GM12878 (cell line): ENCODE data around the gene GALNT16. TPM values are rescaled to one million over a fixed set of nuclear protein-coding genes. Genes with fewer than 3 reads are reported as not detected.

Experiments
- ASH2L ChIP-seq: fragments of 300-600, 200-600 bp; sonication (generic); IDR thresholded peaks from 2 replicates; pipeline ENCODE4 v1.6.1; 2017; ENCODE audit warnings: low read depth, mild to moderate bottlenecking, borderline replicate concordance
- CBFB ChIP-seq: IDR thresholded peaks from 2 replicates; pipeline ENCODE4 v1.6.1; 2016; ENCODE audit warnings: antibody characterized with exemption, low read depth
- EP300 ChIP-seq, 2 experiments: fragments of 150-350 bp in 1 of 2; IDR thresholded peaks; 2 replicates each; pipeline ENCODE4 v1.6.1; 2011 to 2012; ENCODE audit warnings: low read depth in 2 of 2, low read length in 2 of 2, borderline replicate concordance in 1 of 2, improper control_type of control experiment in 1 of 2, inconsistent platforms in 1 of 2; ENCODE audit not compliant: control insufficient read depth in 1 of 2
- MEF2A ChIP-seq: IDR thresholded peaks from 2 replicates; pipeline ENCODE4 v1.6.1; 2011; ENCODE audit warnings: low read depth, mild to moderate bottlenecking, low read length, moderate library complexity; ENCODE audit not compliant: insufficient read depth
- SIN3A ChIP-seq: IDR thresholded peaks from 2 replicates; pipeline ENCODE4 v1.6.1; 2012; ENCODE audit warnings: low read depth, low read length, improper control_type of control experiment
- SMC3 ChIP-seq: IDR thresholded peaks from 2 replicates; pipeline ENCODE4 v1.6.1; 2011; ENCODE audit warnings: low read length, improper control_type of control experiment, borderline replicate concordance
- polyA plus RNA-seq, 11 experiments: library from polyadenylated mRNA; depleted of rRNA in 4 of 11; unstranded in 6 of 11; stranded (reverse) in 5 of 11; fragments of >200 nt; fragmentation: Nextera tagmentation in 4 of 11; fragmentation: Illumina TruSeq in 1 of 11; extraction: Ambion mirVana in 4 of 11; extraction: Trizol in 1 of 11; gene quantifications; 1 replicate in 1 of 11; 2 replicates in 10 of 11; pipeline versions ENCODE4 v1.2.1 to v1.2.3, GENCODE V29; 2011 to 2016; ENCODE audit warnings: inconsistent platforms in 2 of 11, missing spikeins in 2 of 11, low read depth in 1 of 11
- total RNA-seq, 4 experiments: library from RNA; depleted of rRNA in 3 of 4; stranded (reverse); fragments of >200 nt in 3 of 4; fragmentation: Illumina TruSeq in 1 of 4; extraction: Trizol in 1 of 4; gene quantifications; 2 replicates each; pipeline versions ENCODE4 v1.2.1 to v1.2.3, GENCODE V29; 2013 to 2021
- TF ChIP-seq, protein P1 (sequence below): fragments of 450-650 bp; formaldehyde crosslinking; IDR thresholded peaks from 2 replicates; pipeline ENCODE4 v1.4.0; 2020; ENCODE audit warnings: mild to moderate bottlenecking, moderate library complexity
- TF ChIP-seq, protein P2 (sequence below): fragments of 450-650 bp; IDR thresholded peaks from 2 replicates; pipeline ENCODE4 v1.6.1; 2016; ENCODE audit warnings: mild to moderate bottlenecking
- TF ChIP-seq, protein P3 (sequence below): IDR thresholded peaks from 2 replicates; pipeline ENCODE4 v1.6.1; 2011; ENCODE audit warnings: mild to moderate bottlenecking, low read depth, low read length, moderate library complexity; ENCODE audit not compliant: insufficient replicate concordance
- TF ChIP-seq, protein P4 (sequence below): fragments of 450-650 bp; IDR thresholded peaks from 2 replicates; pipeline ENCODE4 v1.6.1; 2016; ENCODE audit warnings: mild to moderate bottlenecking, moderate library complexity, borderline replicate concordance
- TF ChIP-seq, protein P5 (sequence below): IDR thresholded peaks from 2 replicates; pipeline ENCODE4 v1.6.1; 2012; ENCODE audit warnings: improper control_type of control experiment, low read depth, low read length; ENCODE audit not compliant: insufficient replicate concordance

Gene GALNT16
- total and polyA plus RNA-seq, 10 of the 15 experiments (the other 5 are each of a cell fraction or from before 2014, with no cell fraction given): under 0.01 to 0.08 (median 0.03) TPM; not detected in 3

DNA sequence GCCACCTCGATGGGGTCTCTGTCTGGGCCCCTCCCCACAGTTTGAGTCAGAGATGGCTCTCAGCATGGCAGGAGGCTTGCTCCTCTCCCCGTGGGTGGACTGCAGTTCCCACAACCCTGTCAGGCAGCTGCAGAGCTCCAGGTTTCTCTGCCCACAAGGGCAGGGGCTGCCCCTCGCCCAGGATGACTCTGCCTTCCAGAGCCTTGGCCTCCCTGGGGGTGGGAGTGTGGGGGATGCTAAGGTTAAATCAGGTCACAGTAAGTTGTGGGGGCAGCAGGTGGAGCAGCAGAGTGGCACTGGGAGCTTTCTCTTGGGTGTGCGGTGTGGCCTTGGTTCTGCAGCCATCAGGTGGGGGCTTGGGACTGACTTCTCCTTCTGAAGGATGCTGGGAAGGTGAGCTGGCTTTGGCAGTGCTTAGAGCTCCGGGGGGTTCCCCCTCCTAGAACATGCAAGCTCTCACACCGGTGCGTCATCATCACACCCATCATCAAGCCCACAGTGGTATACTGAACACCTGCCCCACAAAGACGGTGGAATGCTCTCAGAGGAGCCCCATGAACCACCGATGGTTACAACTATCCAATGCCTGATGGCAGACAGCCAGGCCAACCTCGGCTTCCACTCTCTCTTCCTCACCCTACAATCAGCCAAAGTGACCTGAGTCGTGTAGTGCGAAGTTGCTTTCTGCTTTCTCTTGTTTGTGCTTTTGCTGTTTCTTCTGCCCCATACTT, 98.4 kb downstream of the GALNT16 start (continued):
- TF ChIP-seq, protein P1, sequence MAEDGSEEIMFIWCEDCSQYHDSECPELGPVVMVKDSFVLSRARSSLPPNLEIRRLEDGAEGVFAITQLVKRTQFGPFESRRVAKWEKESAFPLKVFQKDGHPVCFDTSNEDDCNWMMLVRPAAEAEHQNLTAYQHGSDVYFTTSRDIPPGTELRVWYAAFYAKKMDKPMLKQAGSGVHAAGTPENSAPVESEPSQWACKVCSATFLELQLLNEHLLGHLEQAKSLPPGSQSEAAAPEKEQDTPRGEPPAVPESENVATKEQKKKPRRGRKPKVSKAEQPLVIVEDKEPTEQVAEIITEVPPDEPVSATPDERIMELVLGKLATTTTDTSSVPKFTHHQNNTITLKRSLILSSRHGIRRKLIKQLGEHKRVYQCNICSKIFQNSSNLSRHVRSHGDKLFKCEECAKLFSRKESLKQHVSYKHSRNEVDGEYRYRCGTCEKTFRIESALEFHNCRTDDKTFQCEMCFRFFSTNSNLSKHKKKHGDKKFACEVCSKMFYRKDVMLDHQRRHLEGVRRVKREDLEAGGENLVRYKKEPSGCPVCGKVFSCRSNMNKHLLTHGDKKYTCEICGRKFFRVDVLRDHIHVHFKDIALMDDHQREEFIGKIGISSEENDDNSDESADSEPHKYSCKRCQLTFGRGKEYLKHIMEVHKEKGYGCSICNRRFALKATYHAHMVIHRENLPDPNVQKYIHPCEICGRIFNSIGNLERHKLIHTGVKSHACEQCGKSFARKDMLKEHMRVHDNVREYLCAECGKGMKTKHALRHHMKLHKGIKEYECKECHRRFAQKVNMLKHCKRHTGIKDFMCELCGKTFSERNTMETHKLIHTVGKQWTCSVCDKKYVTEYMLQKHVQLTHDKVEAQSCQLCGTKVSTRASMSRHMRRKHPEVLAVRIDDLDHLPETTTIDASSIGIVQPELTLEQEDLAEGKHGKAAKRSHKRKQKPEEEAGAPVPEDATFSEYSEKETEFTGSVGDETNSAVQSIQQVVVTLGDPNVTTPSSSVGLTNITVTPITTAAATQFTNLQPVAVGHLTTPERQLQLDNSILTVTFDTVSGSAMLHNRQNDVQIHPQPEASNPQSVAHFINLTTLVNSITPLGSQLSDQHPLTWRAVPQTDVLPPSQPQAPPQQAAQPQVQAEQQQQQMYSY (CRISPR knock-in tag): no peak
- TF ChIP-seq CBFB (no peak), SIN3A (no peak), MEF2A (no peak), SMC3 (no peak), EP300 (IDR thresholded peaks at IDR 0.05; ENCODE audit: borderline replicate concordance in 1 of 2, control insufficient read depth in 1 of 2, low read depth in 2 of 2, low read length in 2 of 2) (no peak), ASH2L (no peak)
- TF ChIP-seq, protein P2, sequence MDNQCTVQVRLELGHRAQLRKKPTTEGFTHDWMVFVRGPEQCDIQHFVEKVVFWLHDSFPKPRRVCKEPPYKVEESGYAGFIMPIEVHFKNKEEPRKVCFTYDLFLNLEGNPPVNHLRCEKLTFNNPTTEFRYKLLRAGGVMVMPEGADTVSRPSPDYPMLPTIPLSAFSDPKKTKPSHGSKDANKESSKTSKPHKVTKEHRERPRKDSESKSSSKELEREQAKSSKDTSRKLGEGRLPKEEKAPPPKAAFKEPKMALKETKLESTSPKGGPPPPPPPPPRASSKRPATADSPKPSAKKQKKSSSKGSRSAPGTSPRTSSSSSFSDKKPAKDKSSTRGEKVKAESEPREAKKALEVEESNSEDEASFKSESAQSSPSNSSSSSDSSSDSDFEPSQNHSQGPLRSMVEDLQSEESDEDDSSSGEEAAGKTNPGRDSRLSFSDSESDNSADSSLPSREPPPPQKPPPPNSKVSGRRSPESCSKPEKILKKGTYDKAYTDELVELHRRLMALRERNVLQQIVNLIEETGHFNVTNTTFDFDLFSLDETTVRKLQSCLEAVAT: peak; percentile 70; the same call in 1 of the 2 replicates
- TF ChIP-seq, protein P3, sequence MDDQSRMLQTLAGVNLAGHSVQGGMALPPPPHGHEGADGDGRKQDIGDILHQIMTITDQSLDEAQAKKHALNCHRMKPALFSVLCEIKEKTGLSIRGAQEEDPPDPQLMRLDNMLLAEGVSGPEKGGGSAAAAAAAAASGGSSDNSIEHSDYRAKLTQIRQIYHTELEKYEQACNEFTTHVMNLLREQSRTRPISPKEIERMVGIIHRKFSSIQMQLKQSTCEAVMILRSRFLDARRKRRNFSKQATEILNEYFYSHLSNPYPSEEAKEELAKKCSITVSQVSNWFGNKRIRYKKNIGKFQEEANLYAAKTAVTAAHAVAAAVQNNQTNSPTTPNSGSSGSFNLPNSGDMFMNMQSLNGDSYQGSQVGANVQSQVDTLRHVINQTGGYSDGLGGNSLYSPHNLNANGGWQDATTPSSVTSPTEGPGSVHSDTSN: no peak
- TF ChIP-seq, protein P4, sequence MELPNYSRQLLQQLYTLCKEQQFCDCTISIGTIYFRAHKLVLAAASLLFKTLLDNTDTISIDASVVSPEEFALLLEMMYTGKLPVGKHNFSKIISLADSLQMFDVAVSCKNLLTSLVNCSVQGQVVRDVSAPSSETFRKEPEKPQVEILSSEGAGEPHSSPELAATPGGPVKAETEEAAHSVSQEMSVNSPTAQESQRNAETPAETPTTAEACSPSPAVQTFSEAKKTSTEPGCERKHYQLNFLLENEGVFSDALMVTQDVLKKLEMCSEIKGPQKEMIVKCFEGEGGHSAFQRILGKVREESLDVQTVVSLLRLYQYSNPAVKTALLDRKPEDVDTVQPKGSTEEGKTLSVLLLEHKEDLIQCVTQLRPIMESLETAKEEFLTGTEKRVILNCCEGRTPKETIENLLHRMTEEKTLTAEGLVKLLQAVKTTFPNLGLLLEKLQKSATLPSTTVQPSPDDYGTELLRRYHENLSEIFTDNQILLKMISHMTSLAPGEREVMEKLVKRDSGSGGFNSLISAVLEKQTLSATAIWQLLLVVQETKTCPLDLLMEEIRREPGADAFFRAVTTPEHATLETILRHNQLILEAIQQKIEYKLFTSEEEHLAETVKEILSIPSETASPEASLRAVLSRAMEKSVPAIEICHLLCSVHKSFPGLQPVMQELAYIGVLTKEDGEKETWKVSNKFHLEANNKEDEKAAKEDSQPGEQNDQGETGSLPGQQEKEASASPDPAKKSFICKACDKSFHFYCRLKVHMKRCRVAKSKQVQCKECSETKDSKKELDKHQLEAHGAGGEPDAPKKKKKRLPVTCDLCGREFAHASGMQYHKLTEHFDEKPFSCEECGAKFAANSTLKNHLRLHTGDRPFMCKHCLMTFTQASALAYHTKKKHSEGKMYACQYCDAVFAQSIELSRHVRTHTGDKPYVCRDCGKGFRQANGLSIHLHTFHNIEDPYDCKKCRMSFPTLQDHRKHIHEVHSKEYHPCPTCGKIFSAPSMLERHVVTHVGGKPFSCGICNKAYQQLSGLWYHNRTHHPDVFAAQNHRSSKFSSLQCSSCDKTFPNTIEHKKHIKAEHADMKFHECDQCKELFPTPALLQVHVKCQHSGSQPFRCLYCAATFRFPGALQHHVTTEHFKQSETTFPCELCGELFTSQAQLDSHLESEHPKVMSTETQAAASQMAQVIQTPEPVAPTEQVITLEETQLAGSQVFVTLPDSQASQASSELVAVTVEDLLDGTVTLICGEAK: no peak
- TF ChIP-seq, protein P5, sequence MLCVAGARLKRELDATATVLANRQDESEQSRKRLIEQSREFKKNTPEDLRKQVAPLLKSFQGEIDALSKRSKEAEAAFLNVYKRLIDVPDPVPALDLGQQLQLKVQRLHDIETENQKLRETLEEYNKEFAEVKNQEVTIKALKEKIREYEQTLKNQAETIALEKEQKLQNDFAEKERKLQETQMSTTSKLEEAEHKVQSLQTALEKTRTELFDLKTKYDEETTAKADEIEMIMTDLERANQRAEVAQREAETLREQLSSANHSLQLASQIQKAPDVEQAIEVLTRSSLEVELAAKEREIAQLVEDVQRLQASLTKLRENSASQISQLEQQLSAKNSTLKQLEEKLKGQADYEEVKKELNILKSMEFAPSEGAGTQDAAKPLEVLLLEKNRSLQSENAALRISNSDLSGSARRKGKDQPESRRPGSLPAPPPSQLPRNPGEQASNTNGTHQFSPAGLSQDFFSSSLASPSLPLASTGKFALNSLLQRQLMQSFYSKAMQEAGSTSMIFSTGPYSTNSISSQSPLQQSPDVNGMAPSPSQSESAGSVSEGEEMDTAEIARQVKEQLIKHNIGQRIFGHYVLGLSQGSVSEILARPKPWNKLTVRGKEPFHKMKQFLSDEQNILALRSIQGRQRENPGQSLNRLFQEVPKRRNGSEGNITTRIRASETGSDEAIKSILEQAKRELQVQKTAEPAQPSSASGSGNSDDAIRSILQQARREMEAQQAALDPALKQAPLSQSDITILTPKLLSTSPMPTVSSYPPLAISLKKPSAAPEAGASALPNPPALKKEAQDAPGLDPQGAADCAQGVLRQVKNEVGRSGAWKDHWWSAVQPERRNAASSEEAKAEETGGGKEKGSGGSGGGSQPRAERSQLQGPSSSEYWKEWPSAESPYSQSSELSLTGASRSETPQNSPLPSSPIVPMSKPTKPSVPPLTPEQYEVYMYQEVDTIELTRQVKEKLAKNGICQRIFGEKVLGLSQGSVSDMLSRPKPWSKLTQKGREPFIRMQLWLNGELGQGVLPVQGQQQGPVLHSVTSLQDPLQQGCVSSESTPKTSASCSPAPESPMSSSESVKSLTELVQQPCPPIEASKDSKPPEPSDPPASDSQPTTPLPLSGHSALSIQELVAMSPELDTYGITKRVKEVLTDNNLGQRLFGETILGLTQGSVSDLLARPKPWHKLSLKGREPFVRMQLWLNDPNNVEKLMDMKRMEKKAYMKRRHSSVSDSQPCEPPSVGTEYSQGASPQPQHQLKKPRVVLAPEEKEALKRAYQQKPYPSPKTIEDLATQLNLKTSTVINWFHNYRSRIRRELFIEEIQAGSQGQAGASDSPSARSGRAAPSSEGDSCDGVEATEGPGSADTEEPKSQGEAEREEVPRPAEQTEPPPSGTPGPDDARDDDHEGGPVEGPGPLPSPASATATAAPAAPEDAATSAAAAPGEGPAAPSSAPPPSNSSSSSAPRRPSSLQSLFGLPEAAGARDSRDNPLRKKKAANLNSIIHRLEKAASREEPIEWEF: no peak
